Thymus (tissue), 11 donors: ENCODE results near the gene PPP1R15A. TPM values are rescaled to one million over a fixed set of nuclear protein-coding genes. Genes with fewer than 3 reads are reported as not detected.
A peak's percentile ranks its signal among the peaks of the same experiment; 100 is the strongest.
"Not testable (repeated sequence)": the region's sequence is repeated elsewhere in the genome, so short reads cannot be mapped to it uniquely, and the experiment has no call there.

Source experiments
- DNase-seq, 9 donors: peaks; one replicate each; pipeline ENCODE4 v3.0.0-alpha.2; 2013; ENCODE audit warnings: low spot score in 9 of 9, low read depth in 6 of 9, missing footprints in 1 of 9
- H3K27ac ChIP-seq, 2 donors: one replicate each; pipeline ENCODE4 v1.5.1; 2013; ENCODE audit warnings: control low read depth in 1 of 2, low read depth in 1 of 2, low read length in 1 of 2, mild to moderate bottlenecking in 1 of 2, moderate library complexity in 1 of 2
- H3K27me3 ChIP-seq, 2 donors: one replicate each; pipeline ENCODE4 v1.5.1; 2013; ENCODE audit warnings: low read length in 1 of 2; ENCODE audit not compliant: control insufficient read depth in 2 of 2, insufficient read depth in 1 of 2
- H3K36me3 ChIP-seq, 2 donors: one replicate each; pipeline ENCODE4 v1.5.1; 2013; ENCODE audit warnings: low read length in 1 of 2, mild to moderate bottlenecking in 1 of 2, moderate library complexity in 1 of 2; ENCODE audit not compliant: control insufficient read depth in 2 of 2, insufficient read depth in 2 of 2
- H3K4me1 ChIP-seq, 2 donors: one replicate each; pipeline ENCODE4 v1.5.1; 2013; ENCODE audit warnings: low read length in 2 of 2; ENCODE audit not compliant: control insufficient read depth in 2 of 2, insufficient read depth in 2 of 2
- H3K4me3 ChIP-seq, 2 donors: one replicate each; pipeline ENCODE4 v1.5.1; 2013; ENCODE audit warnings: low read length in 2 of 2, control low read depth in 1 of 2, mild to moderate bottlenecking in 1 of 2
- H3K9me3 ChIP-seq, 2 donors: one replicate each; pipeline ENCODE4 v1.5.1; 2013; ENCODE audit warnings: low read length in 1 of 2, mild to moderate bottlenecking in 1 of 2; ENCODE audit not compliant: control insufficient read depth in 2 of 2, insufficient read depth in 1 of 2
- WGBS: extraction: QIAGEN DNeasy Blood & Tissue Kit; methylation state at CpG from one replicate; pipeline ENCODE4 v1.1.7; 2013; 5-methylcytosine and 5-hydroxymethylcytosine counted together
- polyA plus RNA-seq: library from polyadenylated mRNA; stranded (reverse); fragments of 200-250 nt; gene quantifications from one replicate; pipeline ENCODE4 v1.2.3, GENCODE V29; 2013
- total RNA-seq: library from RNA; stranded (reverse); fragments of 120-200 nt; gene quantifications from one replicate; pipeline ENCODE4 v1.2.4, GENCODE V29; 2013
- donor health status: healthy.

The PPP1R15A gene
- total and polyA plus RNA-seq, 2 donors, result 12.1 to 40.0 TPM

DNA sequence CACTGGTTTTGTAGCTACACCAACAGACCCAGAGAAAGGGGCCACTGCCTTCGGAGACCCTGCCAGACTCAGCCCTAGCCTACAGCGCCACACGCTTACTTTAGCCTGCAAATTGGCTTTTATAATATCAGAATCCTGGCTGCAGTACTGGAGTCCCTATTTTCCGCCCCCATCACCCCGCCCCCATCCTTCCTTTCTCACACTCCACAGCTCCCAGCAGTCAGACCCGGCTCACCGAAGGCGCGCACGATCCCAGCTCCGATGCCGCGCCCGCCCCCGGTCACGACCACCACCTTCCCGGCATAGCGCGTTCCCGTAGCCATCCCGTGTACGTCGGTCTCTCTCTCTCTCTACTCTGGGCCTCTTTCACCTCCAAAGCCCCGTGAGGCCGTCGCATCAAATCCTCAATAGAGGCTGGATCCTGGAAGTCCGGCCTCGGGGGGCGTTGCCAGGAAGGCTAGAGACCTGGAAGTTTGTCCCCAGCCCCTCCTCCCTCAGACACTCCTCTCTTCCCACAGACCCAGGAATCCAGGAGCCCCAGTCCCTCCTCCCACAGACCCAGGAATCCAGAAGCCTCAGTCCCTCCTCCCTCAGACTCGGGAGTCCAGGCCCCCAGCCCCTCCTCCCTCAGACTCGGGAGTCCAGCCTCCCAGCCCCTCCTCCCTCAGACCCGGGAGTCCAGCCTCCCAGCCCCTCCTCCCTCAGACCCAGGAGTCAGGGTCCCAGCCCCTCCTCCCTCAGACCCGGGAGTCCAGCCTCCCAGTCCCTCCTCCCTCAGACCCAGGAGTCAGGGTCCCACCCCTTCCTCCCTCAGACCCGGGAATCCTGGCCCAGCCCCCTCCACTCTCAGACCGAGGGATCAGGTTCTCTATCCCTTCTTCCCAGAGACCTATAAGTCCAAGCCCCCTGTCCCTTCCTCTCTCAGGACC is 35.9 kb upstream of the PPP1R15A start, which contains the start of gene HSD17B14:
HSD17B14 (minus strand) TSS at position 403 of the 929 bp plus-strand sequence; CDS start at position 323, 80 bp downstream.
- Histone ChIP-seq H3K9me3 (peaks cover 0 to 4% of the 10 kb centered on the region in 2 donors), H3K36me3 (no peaks in the 10 kb centered on the region), H3K27ac (peak within 1 kb of the TSS; percentile 67 to 83), H3K4me3 (peak within 1 kb of the TSS; percentile 20 to 26), H3K4me1 (peaks cover 15 to 22% of the 10 kb centered on the region in 2 donors), H3K27me3 (peaks cover 2 to 22% of the 10 kb centered on the region in 2 donors)
- 2% methylated on average over 35 of the region's 35 CpGs for WGBS
- DNase-seq, result no peak

DNA sequence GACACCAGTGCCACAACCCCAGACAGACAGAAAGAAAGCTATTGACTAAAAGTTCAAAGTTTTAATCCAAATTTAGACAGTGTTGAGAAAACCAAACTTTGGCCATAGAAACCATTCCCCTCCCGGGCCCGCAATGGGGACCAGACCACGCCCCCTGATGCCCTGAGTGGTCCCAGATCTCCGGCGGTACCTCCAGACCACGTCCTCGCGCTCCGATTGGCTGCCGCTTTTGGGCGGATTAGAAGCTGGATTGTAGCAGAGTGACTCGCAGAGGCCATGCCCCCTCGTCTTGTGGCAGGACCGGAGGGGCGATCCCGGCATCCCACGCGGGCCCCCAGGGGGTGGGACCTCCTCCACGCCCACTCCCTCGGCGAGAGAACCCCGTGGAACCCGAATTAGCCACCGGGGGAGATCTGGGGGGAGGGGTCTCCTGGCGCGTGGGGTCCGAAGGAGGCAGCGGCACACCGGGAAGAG is 35.1 kb upstream of the PPP1R15A start:
- Histone ChIP-seq H3K27me3 (peaks cover 2 to 22% of the 10 kb centered on the region in 2 donors), H3K36me3 (no peaks in the 10 kb centered on the region), H3K4me1 (peaks cover 15 to 22% of the 10 kb centered on the region in 2 donors), H3K4me3 (peak overlapping the region; percentile 4 to 26), H3K9me3 (peaks cover 0 to 4% of the 10 kb centered on the region in 2 donors), H3K27ac (peak overlapping the region in 1 of 2 donors; percentile 83)
- under 1% methylated on average over 29 of the region's 29 CpGs for WGBS
- DNase-seq, result peak in 4 of 9 donors; percentile 38 to 71 (median 54)

DNA sequence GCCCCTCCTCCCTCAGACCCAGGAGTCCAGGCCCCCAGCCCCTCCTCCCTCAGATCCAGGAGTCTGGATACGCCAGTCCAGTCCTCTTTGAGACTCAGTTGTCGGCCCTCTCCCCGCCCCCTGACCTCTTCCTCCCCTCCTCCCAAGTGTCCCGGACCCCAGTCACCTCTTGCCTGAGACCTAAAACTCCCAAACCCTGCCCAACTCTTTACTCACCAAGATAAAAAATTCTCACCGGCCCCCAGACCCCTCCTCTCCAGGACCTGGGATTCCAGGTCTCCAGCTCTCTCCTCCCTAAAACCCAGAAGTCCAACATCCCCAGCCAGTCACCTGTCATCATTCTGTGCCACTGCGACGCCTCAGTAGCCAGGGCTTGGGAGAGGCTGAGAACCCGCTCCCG is 34.5 kb upstream of the PPP1R15A start:
- WGBS, result 75% methylated on average over 9 of the region's 9 CpGs
- no peak for DNase-seq
- Histone ChIP-seq H3K4me1 (peaks cover 15 to 22% of the 10 kb centered on the region in 2 donors), H3K4me3 (no peak overlapping the region), H3K27me3 (peaks cover 2 to 22% of the 10 kb centered on the region in 2 donors), H3K9me3 (peaks cover 0 to 4% of the 10 kb centered on the region in 2 donors), H3K36me3 (no peaks in the 10 kb centered on the region), H3K27ac (peak overlapping the region in 1 of 2 donors; percentile 83)

DNA sequence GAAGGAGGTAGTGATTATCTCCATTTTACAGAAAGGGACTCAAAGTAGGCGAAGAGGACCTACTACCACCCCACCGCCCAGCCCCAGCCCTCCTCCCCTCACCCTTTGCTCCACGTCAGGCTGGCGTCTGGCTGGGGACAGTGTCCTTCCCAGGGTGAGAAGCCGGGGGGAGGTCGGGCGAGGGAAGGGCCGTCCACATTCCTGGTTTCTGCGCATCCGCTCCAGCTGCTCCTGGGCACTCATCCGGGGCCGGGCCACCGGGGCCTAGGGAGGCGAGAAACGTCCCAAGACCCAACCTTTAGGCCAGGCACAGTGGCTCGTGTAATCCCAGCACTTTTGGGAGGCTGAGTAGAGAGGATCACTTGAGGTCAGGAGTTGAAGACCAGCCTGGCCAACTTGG is 31.2 kb upstream of the PPP1R15A start:
- no peak for DNase-seq
- no peak overlapping the region for H3K4me3 ChIP-seq
- peaks cover 0 to 2% of the 10 kb centered on the region in 2 donors for H3K9me3 ChIP-seq
- WGBS, result 96% methylated on average over 16 of the region's 16 CpGs
- H3K27me3 ChIP-seq, result peaks cover 2 to 19% of the 10 kb centered on the region in 2 donors
- H3K4me1 ChIP-seq, result peaks cover 12 to 14% of the 10 kb centered on the region in 2 donors
- H3K36me3 ChIP-seq, result no peaks in the 10 kb centered on the region
- H3K27ac ChIP-seq, result no peak overlapping the region

DNA sequence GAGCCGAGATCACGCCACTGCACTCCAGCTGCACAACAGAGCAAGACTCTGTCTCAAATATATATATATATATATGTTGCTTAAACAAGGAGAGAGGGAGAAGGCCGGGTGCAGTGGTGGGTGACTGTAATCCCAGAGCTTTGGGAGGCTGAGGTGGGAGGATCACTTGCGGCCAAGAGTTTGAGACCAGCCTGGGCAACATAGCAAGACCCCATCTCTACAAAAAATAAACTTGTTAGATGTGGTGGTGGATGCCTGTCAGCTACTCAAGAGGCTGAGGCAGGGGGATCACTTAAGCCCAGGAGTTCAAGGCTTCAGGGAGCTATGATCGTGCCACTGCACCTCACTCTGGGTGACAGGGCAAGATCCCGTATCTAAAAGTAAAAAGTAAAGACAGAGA is 30.6 kb upstream of the PPP1R15A start:
- no peaks in the 10 kb centered on the region for H3K36me3 ChIP-seq
- H3K9me3 ChIP-seq, result no peaks in the 10 kb centered on the region
- H3K4me3 ChIP-seq, result no peak overlapping the region
- no peak for DNase-seq
- H3K27me3 ChIP-seq, result peaks cover 2 to 14% of the 10 kb centered on the region in 2 donors
- 96% methylated on average over 6 of the region's 6 CpGs for WGBS
- peaks cover 8 to 9% of the 10 kb centered on the region in 2 donors for H3K4me1 ChIP-seq
- no peak overlapping the region for H3K27ac ChIP-seq

DNA sequence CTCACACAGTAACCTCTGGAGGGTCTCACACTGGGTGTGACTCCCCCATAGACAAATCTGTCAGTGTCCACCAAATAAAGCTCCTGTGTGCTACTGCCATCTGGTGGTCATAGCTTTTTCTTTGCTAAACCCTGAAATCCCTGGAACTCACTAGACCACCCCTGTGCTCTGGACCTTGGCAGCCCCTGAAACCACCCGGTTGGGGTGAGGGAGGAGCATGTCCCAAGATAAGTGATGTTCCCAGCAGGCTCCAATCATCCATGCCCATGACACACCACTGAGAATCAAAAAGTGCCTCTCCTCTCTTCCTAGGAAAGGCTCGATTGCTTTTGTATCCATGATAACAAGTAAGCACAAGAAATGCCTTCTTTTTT is 29.4 kb upstream of the PPP1R15A start:
- no peaks in the 10 kb centered on the region for H3K9me3 ChIP-seq
- no peak overlapping the region for H3K27ac ChIP-seq
- WGBS, result 49% methylated on average over 2 of the region's 2 CpGs
- no peaks in the 10 kb centered on the region for H3K36me3 ChIP-seq
- DNase-seq, result peak in 8 of 9 donors; percentile 42 to 76 (median 63)
- no peaks in the 10 kb centered on the region for H3K4me1 ChIP-seq
- no peak overlapping the region for H3K4me3 ChIP-seq
- peaks cover 0 to 2% of the 10 kb centered on the region in 2 donors for H3K27me3 ChIP-seq

DNA sequence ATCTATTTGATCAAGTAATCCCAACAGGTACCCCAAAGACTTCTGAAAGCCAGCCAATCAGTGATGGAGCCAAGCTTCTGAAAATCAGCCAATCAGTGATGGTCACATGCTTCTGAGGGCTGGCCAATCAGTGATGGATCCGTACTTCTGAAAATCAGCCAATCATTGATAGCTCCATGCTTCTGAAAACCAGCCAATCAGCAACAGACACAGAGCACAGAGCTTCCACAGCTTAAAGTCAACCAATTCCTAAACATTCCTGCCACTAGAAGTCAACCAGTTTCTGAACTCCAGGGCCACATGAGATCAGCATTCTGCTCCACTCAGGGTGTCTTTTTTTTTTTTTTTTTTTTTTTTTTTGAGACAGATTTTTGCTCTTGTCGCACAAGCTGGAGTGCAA is 27.7 kb upstream of the PPP1R15A start:
- H3K4me3 ChIP-seq, result no peak overlapping the region
- H3K4me1 ChIP-seq, result no peaks in the 10 kb centered on the region
- no peak for DNase-seq
- no peaks in the 10 kb centered on the region for H3K36me3 ChIP-seq
- H3K9me3 ChIP-seq, result no peaks in the 10 kb centered on the region
- H3K27me3 ChIP-seq, result no peaks in the 10 kb centered on the region
- no peak overlapping the region for H3K27ac ChIP-seq
- WGBS, result 94% methylated on average over 2 of the region's 2 CpGs

DNA sequence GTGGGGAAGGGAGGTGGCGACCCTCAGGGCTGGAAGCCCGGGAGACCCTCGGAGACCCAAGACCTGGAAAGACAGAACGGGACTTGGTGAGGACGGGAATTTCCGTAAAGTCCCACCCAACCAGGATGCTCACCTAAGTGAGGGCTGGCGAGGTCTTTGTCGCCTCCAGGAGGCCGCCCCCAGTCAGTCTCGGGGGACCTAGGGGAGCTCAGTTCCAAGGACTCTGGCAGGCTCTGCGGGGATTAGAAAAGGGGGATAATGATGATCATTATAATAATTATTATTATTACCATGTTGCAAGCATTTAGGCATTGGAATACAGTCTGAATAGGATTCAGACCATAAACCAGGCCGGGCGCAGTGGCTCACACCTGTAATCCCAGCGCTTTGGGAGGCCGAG is 26.8 kb upstream of the PPP1R15A start:
- WGBS, result 99% methylated on average over 15 of the region's 15 CpGs
- DNase-seq, result no peak
- Histone ChIP-seq H3K36me3 (no peaks in the 10 kb centered on the region), H3K4me1 (no peaks in the 10 kb centered on the region), H3K27ac (no peak overlapping the region), H3K27me3 (no peaks in the 10 kb centered on the region), H3K9me3 (no peaks in the 10 kb centered on the region), H3K4me3 (no peak overlapping the region)

DNA sequence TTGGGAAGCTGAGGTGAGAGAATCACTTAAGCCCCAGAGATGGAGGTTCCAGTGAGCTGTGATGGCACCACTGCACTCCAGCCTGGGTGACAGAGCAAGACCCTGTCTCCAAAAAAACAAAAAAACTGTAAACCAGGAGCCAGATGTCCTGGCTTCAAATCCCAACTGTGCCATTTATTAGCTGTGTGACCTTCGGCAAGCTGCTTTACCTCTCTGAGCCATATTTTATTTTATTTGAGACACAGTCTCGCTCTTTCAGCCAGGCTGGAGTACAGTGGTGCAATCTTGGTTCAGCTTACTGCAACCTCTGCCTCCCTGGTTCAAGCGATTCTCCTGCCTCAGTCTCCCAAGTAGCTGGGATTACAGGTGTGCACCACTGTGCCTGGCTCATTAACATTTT is 25.6 kb upstream of the PPP1R15A start:
- 98% methylated on average over 3 of the region's 3 CpGs for WGBS

More for the DNA sequence above, 25.6 kb upstream of the PPP1R15A start:
- H3K4me3 ChIP-seq, H3K27me3 ChIP-seq, H3K36me3 ChIP-seq, H3K9me3 ChIP-seq, H3K27ac ChIP-seq, H3K4me1 ChIP-seq, DNase-seq: not testable (repeated sequence)
